ENCODE measurements around the gene SYT9. TPM values are rescaled to one million over a fixed set of nuclear protein-coding genes. Genes with fewer than 3 reads are reported as not detected.

Gene SYT9
- total and polyA plus RNA-seq, 9 of the 15 experiments (the other 6 are each of a cell fraction or from before 2014, with no cell fraction given), result 0.01 TPM; not detected in 8

DNA sequence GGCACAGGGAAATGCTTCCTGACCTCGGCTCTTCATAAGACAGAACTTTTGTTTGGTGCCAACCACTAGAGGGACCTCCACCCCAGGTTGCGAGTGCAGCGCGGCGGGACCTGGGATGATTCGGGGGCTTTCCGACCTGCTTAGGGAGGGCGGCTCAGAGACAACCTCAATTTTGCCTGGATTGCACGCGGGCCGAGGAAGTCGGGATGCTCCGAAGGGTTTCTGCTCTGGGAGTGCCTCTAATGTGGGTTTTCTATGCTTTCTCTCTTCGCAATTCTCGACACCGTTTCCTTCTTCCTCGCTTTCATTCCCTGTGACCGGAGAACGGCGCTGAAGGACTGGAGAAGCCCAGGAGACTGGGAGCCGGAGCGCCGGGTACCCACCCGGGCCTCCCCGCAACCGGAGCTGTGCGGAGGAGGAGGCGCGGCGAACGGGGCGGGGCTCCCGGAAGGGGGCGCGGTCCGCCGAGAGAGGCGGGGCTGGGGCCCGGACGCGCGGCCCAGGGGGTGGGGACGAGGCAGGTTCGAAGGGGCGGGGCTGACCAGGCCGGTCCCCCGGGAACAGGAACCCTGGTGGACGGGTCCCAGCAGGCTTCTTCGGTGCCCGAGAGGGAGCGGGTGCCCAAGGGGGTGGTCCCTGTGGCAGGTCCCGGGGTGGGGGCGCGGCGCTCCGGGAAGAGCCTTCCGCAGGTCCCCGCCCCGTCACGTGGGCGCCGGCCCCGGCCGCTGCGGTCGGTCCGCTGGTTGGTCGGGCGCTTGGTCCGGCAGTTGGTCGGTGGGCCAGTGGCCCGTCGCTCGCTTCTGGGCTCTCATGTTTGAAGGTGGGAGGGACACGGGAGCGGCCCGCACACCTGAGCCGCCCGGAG, 261.8 kb downstream of the SYT9 start, which contains the start of gene PPFIBP2 (continued):
- peak; percentile 25 for TF ChIP-seq CTCFL (IDR thresholded peaks at IDR 0.05; ENCODE audit: borderline replicate concordance, insufficient read depth, low read depth, low read length, poor library complexity, severe bottlenecking)
- TF ChIP-seq ZNF79 (CRISPR knock-in tag; IDR thresholded peaks at IDR 0.05; ENCODE audit: low read depth), result no peak
- 0 out of 2 replicates have a peak, but pooled peaks have one; percentile 13 for TF ChIP-seq NR4A1 (CRISPR knock-in tag; IDR thresholded peaks at IDR 0.05)
- no peak for TF ChIP-seq NR4A1 (tag; IDR thresholded peaks at IDR 0.05)
- TF ChIP-seq HDGF (IDR thresholded peaks at IDR 0.05), result no peak
- no peak for TF ChIP-seq ZNF311 (CRISPR knock-in tag; IDR thresholded peaks at IDR 0.05)
- TF ChIP-seq KDM1A (IDR thresholded peaks at IDR 0.05), result no peak
- TF ChIP-seq, protein P1, sequence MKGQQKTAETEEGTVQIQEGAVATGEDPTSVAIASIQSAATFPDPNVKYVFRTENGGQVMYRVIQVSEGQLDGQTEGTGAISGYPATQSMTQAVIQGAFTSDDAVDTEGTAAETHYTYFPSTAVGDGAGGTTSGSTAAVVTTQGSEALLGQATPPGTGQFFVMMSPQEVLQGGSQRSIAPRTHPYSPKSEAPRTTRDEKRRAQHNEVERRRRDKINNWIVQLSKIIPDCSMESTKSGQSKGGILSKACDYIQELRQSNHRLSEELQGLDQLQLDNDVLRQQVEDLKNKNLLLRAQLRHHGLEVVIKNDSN (CRISPR knock-in tag; IDR thresholded peaks at IDR 0.05), result peak; percentile 96
- no peak for TF ChIP-seq FUS (optimal IDR thresholded peaks at IDR 0.05; ENCODE audit: low read depth, low read length)
- TF ChIP-seq, protein P2, sequence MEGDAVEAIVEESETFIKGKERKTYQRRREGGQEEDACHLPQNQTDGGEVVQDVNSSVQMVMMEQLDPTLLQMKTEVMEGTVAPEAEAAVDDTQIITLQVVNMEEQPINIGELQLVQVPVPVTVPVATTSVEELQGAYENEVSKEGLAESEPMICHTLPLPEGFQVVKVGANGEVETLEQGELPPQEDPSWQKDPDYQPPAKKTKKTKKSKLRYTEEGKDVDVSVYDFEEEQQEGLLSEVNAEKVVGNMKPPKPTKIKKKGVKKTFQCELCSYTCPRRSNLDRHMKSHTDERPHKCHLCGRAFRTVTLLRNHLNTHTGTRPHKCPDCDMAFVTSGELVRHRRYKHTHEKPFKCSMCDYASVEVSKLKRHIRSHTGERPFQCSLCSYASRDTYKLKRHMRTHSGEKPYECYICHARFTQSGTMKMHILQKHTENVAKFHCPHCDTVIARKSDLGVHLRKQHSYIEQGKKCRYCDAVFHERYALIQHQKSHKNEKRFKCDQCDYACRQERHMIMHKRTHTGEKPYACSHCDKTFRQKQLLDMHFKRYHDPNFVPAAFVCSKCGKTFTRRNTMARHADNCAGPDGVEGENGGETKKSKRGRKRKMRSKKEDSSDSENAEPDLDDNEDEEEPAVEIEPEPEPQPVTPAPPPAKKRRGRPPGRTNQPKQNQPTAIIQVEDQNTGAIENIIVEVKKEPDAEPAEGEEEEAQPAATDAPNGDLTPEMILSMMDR (IDR thresholded peaks at IDR 0.05 in 2 of 3, conservative IDR thresholded peaks at IDR 0.05 in 1 of 3; ENCODE audit: insufficient read depth in 2 of 3, low read depth in 1 of 3, low read length in 3 of 3), result peak; percentile 61 to 71 (median 67)
- TF ChIP-seq NCOA6 (IDR thresholded peaks at IDR 0.05), result peak; percentile 72
- TF ChIP-seq ILK (tag; IDR thresholded peaks at IDR 0.05; ENCODE audit: borderline replicate concordance, low read depth), result no peak
- TF ChIP-seq NR2C2 (CRISPR knock-in tag; IDR thresholded peaks at IDR 0.05), result no peak
- TF ChIP-seq NR2C2 (tag; IDR thresholded peaks at IDR 0.05), result 0 out of 2 replicates have a peak, but pooled peaks have one; percentile 1
- 0 out of 2 replicates have a peak, but pooled peaks have one; percentile 16 for TF ChIP-seq FOXP1 (CRISPR knock-in tag; IDR thresholded peaks at IDR 0.05)
- TF ChIP-seq MYBL2 (IDR thresholded peaks at IDR 0.05; ENCODE audit: low read depth), result no peak
- TF ChIP-seq MYBL2 (CRISPR knock-in tag; IDR thresholded peaks at IDR 0.05; ENCODE audit: borderline replicate concordance), result no peak
- peak; percentile 56 to 60; a peak in 3 of 4 replicates for TF ChIP-seq MAZ (CRISPR knock-in tag; conservative IDR thresholded peaks at IDR 0.05 in 1 of 2, IDR thresholded peaks at IDR 0.05 in 1 of 2)
- TF ChIP-seq ARID1B (IDR thresholded peaks at IDR 0.05), result no peak
- no peak for TF ChIP-seq TFAP4 (CRISPR knock-in tag; IDR thresholded peaks at IDR 0.05; ENCODE audit: borderline replicate concordance)
- TF ChIP-seq HMG20B (CRISPR knock-in tag; IDR thresholded peaks at IDR 0.05), result no peak
- TF ChIP-seq, protein P3, sequence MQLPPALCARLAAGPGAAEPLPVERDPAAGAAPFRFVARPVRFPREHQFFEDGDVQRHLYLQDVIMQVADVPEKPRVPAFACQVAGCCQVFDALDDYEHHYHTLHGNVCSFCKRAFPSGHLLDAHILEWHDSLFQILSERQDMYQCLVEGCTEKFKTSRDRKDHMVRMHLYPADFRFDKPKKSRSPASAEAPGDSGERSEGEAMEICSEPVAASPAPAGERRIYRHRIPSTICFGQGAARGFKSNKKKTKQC (CRISPR knock-in tag; IDR thresholded peaks at IDR 0.05), result no peak; the same call in 1 of the 2 replicates
